Heart left ventricle (tissue), 16 donors: ENCODE data around the gene RCE1. TPM values are rescaled to one million over a fixed set of nuclear protein-coding genes. Genes with fewer than 3 reads are reported as not detected.

Source experiments
- ATAC-seq, 4 donors: fragments of 200-7000 bp; cut with Tn5 transposase; one replicate each; pipeline ENCODE4 v1.9.1; 2020 to 2022; ENCODE audit warnings: moderate library complexity in 4 of 4, mild to moderate bottlenecking in 3 of 4, moderate number of reproducible peaks in 1 of 4
- DNase-seq, 5 donors: peaks; one replicate each; pipeline ENCODE4 v3.0.0-alpha.2; 2020
- H3K27ac ChIP-seq, 12 donors: fragments of 200-600 bp; sonication (generic) in 4 of 12; one replicate each; pipeline versions ENCODE4 v1.5.0 to v1.8.0; 2016 to 2022; ENCODE audit warnings: mild to moderate bottlenecking in 2 of 12
- H3K27me3 ChIP-seq, 9 donors: fragments of 200-600 bp; sonication (generic) in 2 of 9; one replicate each; pipeline versions ENCODE4 v1.5.1 to v1.8.0; 2016 to 2022; ENCODE audit warnings: mild to moderate bottlenecking in 3 of 9
- H3K36me3 ChIP-seq, 9 donors: fragments of 200-600 bp; sonication (generic) in 2 of 9; one replicate each; pipeline versions ENCODE4 v1.5.0 to v1.8.0; 2018 to 2022; ENCODE audit warnings: mild to moderate bottlenecking in 2 of 9
- H3K4me1 ChIP-seq, 12 donors: fragments of 200-600 bp; sonication (generic) in 4 of 12; one replicate each; pipeline versions ENCODE4 v1.5.0 to v1.8.0; 2016 to 2022; ENCODE audit warnings: mild to moderate bottlenecking in 3 of 12
- H3K4me3 ChIP-seq, 12 donors: fragments of 200-600 bp; sonication (generic) in 4 of 12; one replicate each; pipeline versions ENCODE4 v1.5.0 to v1.8.0; 2017 to 2022; ENCODE audit warnings: mild to moderate bottlenecking in 9 of 12, moderate library complexity in 4 of 12
- H3K9me3 ChIP-seq, 12 donors: fragments of 200-600 bp; sonication (generic) in 4 of 12; one replicate each; pipeline versions ENCODE4 v1.5.0 to v1.8.0; 2016 to 2022; ENCODE audit warnings: mild to moderate bottlenecking in 1 of 12
- CTCF ChIP-seq, 12 donors: fragments of 200-600 bp; sonication (generic) in 4 of 12; IDR thresholded peaks; one replicate each; pipeline versions ENCODE4 v1.5.0 to v1.8.0; 2018 to 2022; ENCODE audit warnings: antibody characterized with exemption in 12 of 12, mild to moderate bottlenecking in 5 of 12
- POLR2A ChIP-seq, 2 donors: fragments of 450-650 bp; IDR thresholded peaks; one replicate each; pipeline ENCODE4 v1.6.1; 2017; ENCODE audit warnings: antibody characterized with exemption in 2 of 2, mild to moderate bottlenecking in 2 of 2, moderate library complexity in 2 of 2
- WGBS, 4 donors: extraction: QIAGEN DNeasy Blood & Tissue Kit in 2 of 4; methylation state at CpG; one replicate each; pipeline versions ENCODE4 v1.1.5 to v1.1.7; 2013 to 2018; 5-methylcytosine and 5-hydroxymethylcytosine counted together
- intact Hi-C, 10 donors: fragments of 100-400 bp; cut with DNase I; formaldehyde crosslinking; loops; one replicate each; pipeline versions ENCODE4 v1.11.1 to v1.14.2; 2022
- polyA plus RNA-seq, 2 donors: library from polyadenylated mRNA; stranded (reverse); fragments of 200-250 nt; gene quantifications; one replicate each; pipeline ENCODE4 v1.2.3, GENCODE V29; 2013
- total RNA-seq, 9 donors: library from RNA; depleted of rRNA in 2 of 9; stranded (reverse); fragments of >200 nt in 2 of 9; fragmentation: NEBNext Ultra II Directional in 3 of 9; extraction: Animal tissue kit (Norgen Biotek cat#: 25700) in 3 of 9; gene quantifications; one replicate each; pipeline versions ENCODE4 v1.1.0 to v1.2.4, GENCODE V29; 2016 to 2023
- donor health status: ischemic (EF 13 %, LVEDD 7.1; RV severe dilation, severe dysfunction).
- donor health status: healthy with polysubstance abuse.
- donor health status: DM: no; HTN: yes; CAD: no.
- donor health status: DM: no; HTN: no; CAD: no.
- donor health status: ischemic (EF 25% LVEDD 6.9; RV normal size, moderate dysfunction).
- donor health status: ischemic (EF 25% LVEDD 5.7; RV mildly dilated, moderate dysfunction).
- donor health status: healthy.
- donor health status: DM: yes; HTN: yes; CAD: no.
- donor health status: ischemic (EF 35%, LVEDD 5.7; RV mildly dilated, moderate dysfunction).
- donor health status: nonischemic (EF 11% LVEDD 7.7; RV severe dilation, severe dysfunction).
- donor health status: DM: yes; HTN: yes; CAD: no.
- donor health status: PGD.
- donor health status: ischemic (EF 29% LVEDD 5.4; RV normal size, mild dysfunction).
- donor health status: nonischemic (EF 23%, LVEDD 6.1; RV moderate dilation, normal function).

The RCE1 gene
- total and polyA plus RNA-seq, 11 donors = 2.1 to 9.5 (median 5.0) TPM

GRCh38 chr11:66859686-66860448 lies 16.6 kb downstream of the RCE1 start:
- TF ChIP-seq POLR2A (IDR thresholded peaks at IDR 0.05) (no peak), CTCF (IDR thresholded peaks at IDR 0.05) (no peak)
- Histone ChIP-seq H3K27me3 (no peaks in the 10 kb centered on the region), H3K4me3 (no peak overlapping the region), H3K27ac (no peak overlapping the region), H3K36me3 (peaks cover 0 to 2% (median 0%) of the 10 kb centered on the region in 9 donors), H3K4me1 (peaks cover 0 to 13% (median 7%) of the 10 kb centered on the region in 12 donors), H3K9me3 (no peaks in the 10 kb centered on the region)
- DNase-seq (peak in 2 of 5 donors; percentile 18 to 66), ATAC-seq (no peak)
- 87 to 91% (median 91%) methylated on average over 20 to 41 of the region's 41 CpGs for whole genome bisulfite sequencing, 4 donors
- intact Hi-C loops = loop anchor here in 2 of 10 donors (5.0 kb wide), 1 partner anchor 97 kb away; the partner anchor contains the start of gene PC (in 2 of the 2)

GRCh38 chr11:66860449-66860831 lies 17.2 kb downstream of the RCE1 start:
- Histone ChIP-seq H3K27ac (no peak overlapping the region), H3K4me1 (peaks cover 0 to 11% (median 4%) of the 10 kb centered on the region in 12 donors)
- intact Hi-C loops = no loop called here

GRCh38 chr11:66861038-66861773 lies 18.0 kb downstream of the RCE1 start:
- H3K27me3 ChIP-seq = no peaks in the 10 kb centered on the region
- no peak overlapping the region for H3K4me3 ChIP-seq
- intact Hi-C loops = no loop called here
- ATAC-seq (no peak), DNase-seq (peak in 1 of 5 donors; percentile 55)
- TF ChIP-seq POLR2A (IDR thresholded peaks at IDR 0.05) (no peak), CTCF (IDR thresholded peaks at IDR 0.05) (no peak)
- no peak overlapping the region for H3K27ac ChIP-seq
- H3K9me3 ChIP-seq = no peaks in the 10 kb centered on the region
- 94 to 95% (median 94%) methylated on average over 28 to 32 of the region's 32 CpGs for WGBS, 4 donors
- peaks cover 0 to 2% (median 0%) of the 10 kb centered on the region in 9 donors for H3K36me3 ChIP-seq
- H3K4me1 ChIP-seq = peaks cover 0 to 7% (median 0%) of the 10 kb centered on the region in 12 donors

More at GRCh38 chr11:66860449-66860831, 17.2 kb downstream of the RCE1 start:
- H3K9me3 ChIP-seq = no peaks in the 10 kb centered on the region
- H3K4me3 ChIP-seq = no peak overlapping the region
- peaks cover 0 to 2% (median 0%) of the 10 kb centered on the region in 9 donors for H3K36me3 ChIP-seq
- 69 to 76% (median 75%) methylated on average over 13 to 18 of the region's 18 CpGs for WGBS, 4 donors
- H3K27me3 ChIP-seq = no peaks in the 10 kb centered on the region
- ATAC-seq (no peak), DNase-seq (peak in 2 of 5 donors; percentile 26 to 57)
- TF ChIP-seq POLR2A (IDR thresholded peaks at IDR 0.05) (no peak), CTCF (IDR thresholded peaks at IDR 0.05) (no peak)
